GM12878 (cell line): ENCODE measurements around the gene WDR38. TPM values are rescaled to one million over a fixed set of nuclear protein-coding genes. Genes with fewer than 3 reads are reported as not detected.

Experiments
- ATAC-seq: fragments of 200-7000 bp; cut with Tn5 transposase; 3 replicates; pipeline ENCODE4 v1.9.1; 2020; ENCODE audit warnings: mild to moderate bottlenecking, moderate library complexity
- Bru-seq: library from RNA; stranded (reverse); fragments of 400-500 nt; gene quantifications from one replicate; lab custom pipeline; 2021; lab: Mats Ljungman, UMichigan
- BruChase-seq, 2 experiments: library from RNA; stranded (reverse); fragments of 400-500 nt; gene quantifications; one replicate each; lab custom pipeline; 2021; lab: Mats Ljungman, UMichigan
- BruUV-seq: library from RNA; stranded (reverse); fragments of 400-500 nt; replicated peaks from 2 replicates; lab custom pipeline; 2021; lab: Mats Ljungman, UMichigan
- CTCF ChIA-PET: fragments of 300-600 bp; sonication (Branson Sonifier 250); formaldehyde crosslinking; extraction: SDS; loops from one replicate; lab custom pipeline; 2021; ENCODE audit warnings: inconsistent platforms; lab: Yijun Ruan, JAX
- POLR2A ChIA-PET: fragments of 350-600 bp; formaldehyde crosslinking; extraction: SDS; loops from one replicate; lab custom pipeline; 2021; ENCODE audit warnings: inconsistent platforms; lab: Charles Lee
- RAD21 ChIA-PET: fragments of 300-600 bp; sonication (Branson Sonifier 250); formaldehyde crosslinking; loops from one replicate; lab custom pipeline; 2023; ENCODE audit warnings: antibody characterized with exemption; ENCODE audit not compliant: unreplicated experiment; lab: Charles Lee
- SMC1A ChIA-PET: fragments of 300-600 bp; sonication (Branson Sonifier 250); formaldehyde crosslinking; loops from one replicate; lab custom pipeline; 2023; ENCODE audit not compliant: unreplicated experiment, uncharacterized antibody; lab: Charles Lee
- DNase-seq: peaks from one replicate; pipeline ENCODE4 v3.0.0-alpha.2; 2011; ENCODE audit warnings: low read depth, low spot score
- FAIRE-seq: peaks from 3 replicates; lab custom pipeline; 2011; peaks lifted over from hg19 to GRCh38; lab: Jason Lieb, UNC
- H2AFZ ChIP-seq: 2 replicates; pipeline ENCODE4 v1.6.0; 2011; ENCODE audit warnings: low read depth, low read length, control low read depth; ENCODE audit not compliant: control insufficient read depth
- H3K27ac ChIP-seq: 2 replicates; pipeline ENCODE4 v1.5.1; 2011; ENCODE audit warnings: control low read depth; ENCODE audit not compliant: control insufficient read depth, insufficient read depth
- H3K27me3 ChIP-seq, 2 experiments: replicated peaks in 1 of 2; 2 replicates each; pipeline versions ENCODE4 v1.6.0 to v1.6.1; 2011; ENCODE audit warnings: low read length in 1 of 2; ENCODE audit not compliant: control insufficient read depth in 2 of 2, insufficient read depth in 2 of 2
- H3K36me3 ChIP-seq, 2 experiments: 2 replicates each; pipeline ENCODE4 v1.5.1; 2011; ENCODE audit warnings: low read length in 1 of 2; ENCODE audit not compliant: control insufficient read depth in 2 of 2, insufficient read depth in 2 of 2
- H3K4me1 ChIP-seq: 2 replicates; pipeline ENCODE4 v1.6.1; 2011; ENCODE audit warnings: mild to moderate bottlenecking, low read length, moderate library complexity, mixed read lengths; ENCODE audit not compliant: control insufficient read depth, insufficient read depth
- H3K4me2 ChIP-seq: 2 replicates; pipeline ENCODE4 v1.6.0; 2011; ENCODE audit warnings: control low read depth; ENCODE audit not compliant: control insufficient read depth, insufficient read depth
- H3K4me3 ChIP-seq: fragments of 200-600 bp; sonication (generic); 2 replicates; pipeline ENCODE4 v1.5.1; 2016
- H3K79me2 ChIP-seq: 2 replicates; pipeline ENCODE4 v1.6.0; 2011; ENCODE audit warnings: low read length; ENCODE audit not compliant: control insufficient read depth, insufficient read depth
- H3K9ac ChIP-seq: 2 replicates; pipeline ENCODE4 v1.8.0; 2011; ENCODE audit warnings: low read length, control low read depth, mixed read lengths; ENCODE audit not compliant: control insufficient read depth, insufficient read depth
- H3K9me3 ChIP-seq: replicated peaks from 3 replicates; pipeline ENCODE4 v1.5.1; 2011; ENCODE audit warnings: mild to moderate bottlenecking, low read length; ENCODE audit not compliant: control insufficient read depth, insufficient read depth
- H4K20me1 ChIP-seq: 2 replicates; pipeline ENCODE4 v1.6.0; 2011; ENCODE audit not compliant: control insufficient read depth, insufficient read depth
- BHLHE40 ChIP-seq, 2 experiments: fragments of 450-650 bp in 1 of 2; IDR thresholded peaks; 2 replicates each; pipeline ENCODE4 v1.6.1; 2011 to 2017; ENCODE audit warnings: low read depth in 2 of 2, borderline replicate concordance in 1 of 2, improper control_type of control experiment in 1 of 2, low read length in 1 of 2, mild to moderate bottlenecking in 1 of 2
- IKZF1 ChIP-seq: fragments of 450-650 bp; conservative IDR thresholded peaks from 2 replicates; pipeline ENCODE4 v1.6.1; 2017; ENCODE audit warnings: antibody characterized with exemption, mild to moderate bottlenecking
- MEF2B ChIP-seq: fragments of 450-650 bp; IDR thresholded peaks from 2 replicates; pipeline ENCODE4 v1.6.1; 2018; ENCODE audit warnings: mild to moderate bottlenecking, moderate library complexity; ENCODE audit not compliant: partially characterized antibody, poor library complexity, severe bottlenecking
- MXI1 ChIP-seq: fragments of 150-350 bp; IDR thresholded peaks from 2 replicates; pipeline ENCODE4 v1.6.1; 2011; ENCODE audit warnings: low read depth, mild to moderate bottlenecking, inconsistent platforms, low read length, improper control_type of control experiment
- NR2F1 ChIP-seq: fragments of 450-650 bp; conservative IDR thresholded peaks from 2 replicates; pipeline ENCODE4 v1.6.1; 2017; ENCODE audit warnings: mild to moderate bottlenecking
- PKNOX1 ChIP-seq: fragments of 450-650 bp; IDR thresholded peaks from 2 replicates; pipeline ENCODE4 v1.6.1; 2016; ENCODE audit warnings: mild to moderate bottlenecking
- RAD21 ChIP-seq: IDR thresholded peaks from 2 replicates; pipeline ENCODE4 v1.6.1; 2011; ENCODE audit warnings: mild to moderate bottlenecking, low read depth, low read length, moderate library complexity; ENCODE audit not compliant: insufficient read depth
- SRF ChIP-seq, 2 experiments: IDR thresholded peaks; 2 replicates each; pipeline ENCODE4 v1.6.1; 2011; ENCODE audit warnings: low read depth in 2 of 2, low read length in 2 of 2, mild to moderate bottlenecking in 1 of 2, moderate library complexity in 1 of 2
- ZBTB33 ChIP-seq: fragments of 450-650 bp; IDR thresholded peaks from 2 replicates; pipeline ENCODE4 v1.6.1; 2017; ENCODE audit warnings: mild to moderate bottlenecking
- ZNF217 ChIP-seq: fragments of 450-650 bp; IDR thresholded peaks from 2 replicates; pipeline ENCODE4 v1.6.1; 2017; ENCODE audit warnings: antibody characterized with exemption, mild to moderate bottlenecking
- WGBS: methylation state at CpG from one replicate; pipeline ENCODE4 v1.1.6; 2016; ENCODE audit warnings: low lambda C conversion rate; ENCODE audit not compliant: insufficient replicate concordance, insufficient coverage; ENCODE audit errors: missing lambda C conversion rate; 5-methylcytosine and 5-hydroxymethylcytosine counted together
- in situ Hi-C: fragments of 300-500 bp; cut with MboI; formaldehyde crosslinking; loops from 9 replicates; pipeline ENCODE4 v1.14.3; 2018; ENCODE audit warnings: mixed read lengths
- intact Hi-C: fragments of 100-400 bp; cut with micrococcal nuclease; formaldehyde crosslinking; loops from one replicate; pipeline ENCODE4 v1.14.2; 2022; ENCODE audit not compliant: unreplicated experiment
- long read RNA-seq, 2 experiments: library from polyadenylated mRNA; unstranded; transcript quantifications; one replicate each; pipeline ENCODE4 v2.0.0, GENCODE V29; 2019 to 2020
- polyA minus RNA-seq, 3 experiments: library from RNA; depleted of rRNA, polyadenylated mRNA; stranded (reverse); fragments of >200 nt; gene quantifications; 2 replicates each; pipeline ENCODE4 v1.2.3, GENCODE V29; 2011
- polyA plus RNA-seq, 11 experiments: library from polyadenylated mRNA; depleted of rRNA in 4 of 11; unstranded in 6 of 11; stranded (reverse) in 5 of 11; fragments of >200 nt; fragmentation: Nextera tagmentation in 4 of 11; fragmentation: Illumina TruSeq in 1 of 11; extraction: Ambion mirVana in 4 of 11; extraction: Trizol in 1 of 11; gene quantifications; 1 replicate in 1 of 11; 2 replicates in 10 of 11; pipeline versions ENCODE4 v1.2.1 to v1.2.3, GENCODE V29; 2011 to 2016; ENCODE audit warnings: inconsistent platforms in 2 of 11, missing spikeins in 2 of 11, low read depth in 1 of 11
- total RNA-seq, 4 experiments: library from RNA; depleted of rRNA in 3 of 4; stranded (reverse); fragments of >200 nt in 3 of 4; fragmentation: Illumina TruSeq in 1 of 4; extraction: Trizol in 1 of 4; gene quantifications; 2 replicates each; pipeline versions ENCODE4 v1.2.1 to v1.2.3, GENCODE V29; 2013 to 2021
- TF ChIP-seq, protein P1 (sequence below): fragments of 450-650 bp; IDR thresholded peaks from 2 replicates; pipeline ENCODE4 v1.6.1; 2017; ENCODE audit warnings: low read depth, mild to moderate bottlenecking, moderate library complexity

Gene WDR38, protein sequence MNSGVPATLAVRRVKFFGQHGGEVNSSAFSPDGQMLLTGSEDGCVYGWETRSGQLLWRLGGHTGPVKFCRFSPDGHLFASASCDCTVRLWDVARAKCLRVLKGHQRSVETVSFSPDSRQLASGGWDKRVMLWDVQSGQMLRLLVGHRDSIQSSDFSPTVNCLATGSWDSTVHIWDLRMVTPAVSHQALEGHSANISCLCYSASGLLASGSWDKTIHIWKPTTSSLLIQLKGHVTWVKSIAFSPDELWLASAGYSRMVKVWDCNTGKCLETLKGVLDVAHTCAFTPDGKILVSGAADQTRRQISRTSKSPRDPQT
- total RNA-seq (2013; cell fraction: nucleolus; rRNA removed) = not detected in 2 replicates
- total RNA-seq (2014; rRNA removed) (not detected in 2 replicates), total RNA-seq (2014; rRNA removed; fragmentation: Illumina TruSeq; extraction: Trizol) (not detected in 2 replicates), total RNA-seq (2021) (not detected in 2 replicates), polyA plus RNA-seq (2011; rRNA removed) (not detected in 2 replicates), polyA plus RNA-seq (2014; fragmentation: Illumina TruSeq; extraction: Trizol) (not detected in 2 replicates), polyA plus RNA-seq (2014; fragmentation: Nextera tagmentation; extraction: Ambion mirVana) (not detected), polyA plus RNA-seq (2014; rRNA removed) (not detected in 2 replicates), polyA plus RNA-seq (2016; fragmentation: Nextera tagmentation; extraction: Ambion mirVana) (not detected), polyA minus RNA-seq (2011; rRNA and poly(A)+ RNA removed) (not detected in 2 replicates), Bru-seq, nascent RNA (not detected), BruChase-seq, experiment 1, labeled RNA remaining after a 6-hour chase (not detected), BruChase-seq, experiment 2, labeled RNA remaining after a 2-hour chase (not detected)
- polyA plus RNA-seq (2011; ENCODE audit: low read depth) = not detected
- polyA plus RNA-seq (2011; cell fraction: cytosol; rRNA removed) = not detected in 2 replicates
- not detected in 2 replicates for polyA plus RNA-seq (2011; cell fraction: nucleus; rRNA removed)
- not detected in 2 replicates for polyA plus RNA-seq (2012)
- polyA minus RNA-seq (2011; cell fraction: cytosol; rRNA and poly(A)+ RNA removed) = not detected in 2 replicates
- polyA minus RNA-seq (2011; cell fraction: nucleus; rRNA and poly(A)+ RNA removed) = not detected in 2 replicates
- long read RNA-seq, experiment 1 = 0 reads
- long read RNA-seq, experiment 2 = 0 reads

- DNase-seq (no peak), FAIRE-seq (peak; percentile 89), ATAC-seq (peak; percentile 91)
- Histone ChIP-seq H3K27ac (no peak within 1 kb of the TSS), H3K79me2 (peaks cover 2% of the 10 kb centered on the region; the same call in 1 of the 2 replicates), H3K36me3 (peaks cover 11 to 13% of the 10 kb centered on the region in 2 experiments; a peak in 3 of 4 replicates), H3K27me3 (no peaks in the 10 kb centered on the region), H3K4me3 (peak within 1 kb of the TSS; percentile 51; the same call in 1 of the 2 replicates), H3K9me3 (no peaks in the 10 kb centered on the region), H4K20me1 (no peaks in the 10 kb centered on the region), H2AFZ (peak within 1 kb of the TSS; percentile 94), H3K4me2 (peak within 1 kb of the TSS; percentile 98), H3K4me1 (peaks cover 5% of the 10 kb centered on the region), H3K9ac (peak within 1 kb of the TSS; percentile 16; the same call in 1 of the 2 replicates)
- ChIA-PET SMC1A (interaction anchor here (0.6 to 12.1 kb wide), 24 partner anchors 10 to 291 kb away, joined by 3 to 233 read pairs (median 4); partner anchors contain the start of genes ARPC5L, NR6A1, OLFML2A and RPL35), RAD21 (interaction anchor here (0.5 to 9.5 kb wide), 25 partner anchors 9 to 293 kb away, joined by 3 to 180 read pairs (median 6); partner anchors contain the start of genes ARPC5L, NR6A1, OLFML2A and RPL35), POLR2A (interaction anchor here (0.8 to 2.2 kb wide), 8 partner anchors 9 to 84 kb away, joined by 3 to 8 read pairs (median 4); partner anchors contain the start of genes ARPC5L, NR6A1 and OLFML2A), CTCF (interaction anchor here (0.6 to 26.5 kb wide), 46 partner anchors 10 to 443 kb away, joined by 3 to 575 read pairs (median 4); partner anchors contain the start of genes ARPC5L, NR6A1, OLFML2A and RPL35)
- WGBS = 1% methylated on average over 51 of the region's 51 CpGs
- no TSS peak for BruUV-seq
- in situ Hi-C loops = loop anchor here (5.0 to 25.0 kb wide), 2 partner anchors 81 to 1941 kb away; partner anchors contain the start of genes NR6A1, RC3H2 and ZBTB6
- intact Hi-C loops = loop anchor here (1.0 to 5.0 kb wide), 3 partner anchors 79 to 236 kb away; no protein-coding TSS in a partner anchor
- TF ChIP-seq SRF (IDR thresholded peaks at IDR 0.05; ENCODE audit: low read depth in 2 of 2, low read length in 2 of 2) = no peak
- peak; percentile 77 for TF ChIP-seq IKZF1
- TF ChIP-seq BHLHE40 (IDR thresholded peaks at IDR 0.05; ENCODE audit: borderline replicate concordance in 1 of 2, low read depth in 2 of 2, low read length in 1 of 2) = peak; percentile 59 to 66; a peak in 2 of 4 replicates
- TF ChIP-seq MEF2B = peak; percentile 81
- TF ChIP-seq PKNOX1 = peak; percentile 91
- no peak for TF ChIP-seq ZBTB33
- peak; percentile 74 for TF ChIP-seq MXI1
- peak; percentile 54 for TF ChIP-seq NR2F1
- TF ChIP-seq, protein P1, sequence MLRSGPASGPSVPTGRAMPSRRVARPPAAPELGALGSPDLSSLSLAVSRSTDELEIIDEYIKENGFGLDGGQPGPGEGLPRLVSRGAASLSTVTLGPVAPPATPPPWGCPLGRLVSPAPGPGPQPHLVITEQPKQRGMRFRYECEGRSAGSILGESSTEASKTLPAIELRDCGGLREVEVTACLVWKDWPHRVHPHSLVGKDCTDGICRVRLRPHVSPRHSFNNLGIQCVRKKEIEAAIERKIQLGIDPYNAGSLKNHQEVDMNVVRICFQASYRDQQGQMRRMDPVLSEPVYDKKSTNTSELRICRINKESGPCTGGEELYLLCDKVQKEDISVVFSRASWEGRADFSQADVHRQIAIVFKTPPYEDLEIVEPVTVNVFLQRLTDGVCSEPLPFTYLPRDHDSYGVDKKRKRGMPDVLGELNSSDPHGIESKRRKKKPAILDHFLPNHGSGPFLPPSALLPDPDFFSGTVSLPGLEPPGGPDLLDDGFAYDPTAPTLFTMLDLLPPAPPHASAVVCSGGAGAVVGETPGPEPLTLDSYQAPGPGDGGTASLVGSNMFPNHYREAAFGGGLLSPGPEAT = 0 out of 2 replicates have a peak, but pooled peaks have one; percentile 16
- TF ChIP-seq ZNF217 = peak; percentile 58; the same call in 1 of the 2 replicates
- TF ChIP-seq RAD21 = peak; percentile 79
These were observed at the start of gene WDR38 for GRCh38 chr9:124852829-124853531. TSS of gene WDR38 (plus strand) at chr9:124853460. CDS start at chr9:124853532, 72 bp downstream.
